Memory B cell (primary cell): ENCODE results near the gene ARHGAP4.

Source experiments
- ATAC-seq: fragments of 150-1000 bp; cut with Tn5 transposase; 2 replicates; pipeline ENCODE4 v1.10.0; 2021; ENCODE audit warnings: low read depth, mild to moderate bottlenecking, moderate library complexity
- DNase-seq, 2 donors: peaks; one replicate each; pipeline ENCODE4 v3.0.0; 2022; ENCODE audit warnings: low spot score in 2 of 2
- H3K27ac Mint-ChIP-seq: one replicate; pipeline ENCODE4 v1.8.0; 2022; ENCODE audit warnings: mild to moderate bottlenecking, moderate library complexity, mixed read lengths
- H3K27me3 Mint-ChIP-seq: one replicate; pipeline ENCODE4 v1.8.0; 2022; ENCODE audit warnings: mixed read lengths
- H3K36me3 Mint-ChIP-seq: one replicate; pipeline ENCODE4 v1.8.0; 2022; ENCODE audit warnings: mild to moderate bottlenecking, mixed read lengths
- H3K4me1 Mint-ChIP-seq: one replicate; pipeline ENCODE4 v1.8.0; 2022; ENCODE audit warnings: mixed read lengths
- H3K4me3 Mint-ChIP-seq: one replicate; pipeline ENCODE4 v1.8.0; 2022; ENCODE audit warnings: mild to moderate bottlenecking, moderate library complexity, mixed read lengths
- H3K9me3 Mint-ChIP-seq: one replicate; pipeline ENCODE4 v1.8.0; 2022; ENCODE audit warnings: mixed read lengths

The ARHGAP4 gene

GRCh38 chrX:153874366-153875125 is 51.5 kb downstream of the ARHGAP4 start:
- no peak for ATAC-seq
- no peak overlapping the region for H3K4me3 Mint-ChIP-seq
- DNase-seq = no peak

GRCh38 chrX:153874085-153874365 is 52.0 kb downstream of the ARHGAP4 start:
- H3K36me3 Mint-ChIP-seq = peaks cover 10% of the 10 kb centered on the region
- H3K4me1 Mint-ChIP-seq = peaks cover 15% of the 10 kb centered on the region
- no peak overlapping the region for H3K4me3 Mint-ChIP-seq
- peaks cover 21% of the 10 kb centered on the region for H3K27me3 Mint-ChIP-seq
- no peak overlapping the region for H3K27ac Mint-ChIP-seq
- no peak for ATAC-seq
- no peaks in the 10 kb centered on the region for H3K9me3 Mint-ChIP-seq
- DNase-seq = no peak

More at GRCh38 chrX:153874366-153875125, 51.5 kb downstream of the ARHGAP4 start:
- H3K27me3 Mint-ChIP-seq = peaks cover 24% of the 10 kb centered on the region
- no peak overlapping the region for H3K27ac Mint-ChIP-seq
- H3K9me3 Mint-ChIP-seq = no peaks in the 10 kb centered on the region
- H3K36me3 Mint-ChIP-seq = peaks cover 12% of the 10 kb centered on the region
- H3K4me1 Mint-ChIP-seq = peaks cover 17% of the 10 kb centered on the region

- Mint-ChIP-seq H3K36me3 (peaks cover 10% of the 10 kb centered on the region), H3K4me3 (no peak overlapping the region), H3K27ac (no peak overlapping the region), H3K9me3 (no peaks in the 10 kb centered on the region), H3K27me3 (peaks cover 19% of the 10 kb centered on the region), H3K4me1 (peaks cover 11% of the 10 kb centered on the region)
- DNase-seq (no peak), ATAC-seq (no peak)
Measured at GRCh38 chrX:153873282-153874084, 52.6 kb downstream of the ARHGAP4 start.

- Mint-ChIP-seq H3K4me1 (peaks cover 7% of the 10 kb centered on the region), H3K27ac (no peak overlapping the region), H3K4me3 (no peak overlapping the region), H3K9me3 (no peaks in the 10 kb centered on the region), H3K27me3 (peaks cover 15% of the 10 kb centered on the region), H3K36me3 (peaks cover 10% of the 10 kb centered on the region)
- DNase-seq (no peak), ATAC-seq (no peak)
Measured at GRCh38 chrX:153871946-153872878, 53.9 kb downstream of the ARHGAP4 start.

- peaks cover 6% of the 10 kb centered on the region for H3K4me1 Mint-ChIP-seq
- DNase-seq (no peak), ATAC-seq (no peak)
- peaks cover 10% of the 10 kb centered on the region for H3K36me3 Mint-ChIP-seq
- no peak overlapping the region for H3K27ac Mint-ChIP-seq
- no peaks in the 10 kb centered on the region for H3K9me3 Mint-ChIP-seq
- H3K4me3 Mint-ChIP-seq = no peak overlapping the region
- peaks cover 14% of the 10 kb centered on the region for H3K27me3 Mint-ChIP-seq
Measured at GRCh38 chrX:153871451-153871850, 54.6 kb downstream of the ARHGAP4 start.

GRCh38 chrX:153870791-153871360 is 55.2 kb downstream of the ARHGAP4 start:
- Mint-ChIP-seq H3K27me3 (peaks cover 10% of the 10 kb centered on the region), H3K4me3 (no peak overlapping the region), H3K36me3 (peaks cover 10% of the 10 kb centered on the region), H3K4me1 (peaks cover 2% of the 10 kb centered on the region), H3K9me3 (no peaks in the 10 kb centered on the region), H3K27ac (no peak overlapping the region)
- ATAC-seq (no peak), DNase-seq (no peak)

GRCh38 chrX:153870288-153870690 is 55.8 kb downstream of the ARHGAP4 start:
- no peaks in the 10 kb centered on the region for H3K9me3 Mint-ChIP-seq
- ATAC-seq (no peak), DNase-seq (no peak)
- peaks cover 2% of the 10 kb centered on the region for H3K4me1 Mint-ChIP-seq
- H3K4me3 Mint-ChIP-seq = no peak overlapping the region
- H3K27ac Mint-ChIP-seq = no peak overlapping the region
- peaks cover 10% of the 10 kb centered on the region for H3K27me3 Mint-ChIP-seq
- peaks cover 13% of the 10 kb centered on the region for H3K36me3 Mint-ChIP-seq

- no peak overlapping the region for H3K27ac Mint-ChIP-seq
- peaks cover under 1% of the 10 kb centered on the region for H3K4me1 Mint-ChIP-seq
- no peak overlapping the region for H3K4me3 Mint-ChIP-seq
- peaks cover 8% of the 10 kb centered on the region for H3K36me3 Mint-ChIP-seq
- no peak for DNase-seq
- H3K9me3 Mint-ChIP-seq = no peaks in the 10 kb centered on the region
- ATAC-seq = no peak
- H3K27me3 Mint-ChIP-seq = peaks cover 5% of the 10 kb centered on the region
Measured at GRCh38 chrX:153869473-153870287, 56.4 kb downstream of the ARHGAP4 start.

GRCh38 chrX:153868576-153869472 is 57.2 kb downstream of the ARHGAP4 start:
- Mint-ChIP-seq H3K36me3 (peaks cover 8% of the 10 kb centered on the region), H3K4me3 (no peak overlapping the region), H3K27me3 (peaks cover 5% of the 10 kb centered on the region), H3K9me3 (no peaks in the 10 kb centered on the region), H3K27ac (no peak overlapping the region), H3K4me1 (no peaks in the 10 kb centered on the region)
- DNase-seq (no peak), ATAC-seq (no peak)

- no peak overlapping the region for H3K4me3 Mint-ChIP-seq
- no peak overlapping the region for H3K27ac Mint-ChIP-seq
- ATAC-seq = no peak
- no peaks in the 10 kb centered on the region for H3K4me1 Mint-ChIP-seq
- H3K36me3 Mint-ChIP-seq = peaks cover 6% of the 10 kb centered on the region
- no peak for DNase-seq
- no peaks in the 10 kb centered on the region for H3K9me3 Mint-ChIP-seq
- peaks cover 3% of the 10 kb centered on the region for H3K27me3 Mint-ChIP-seq
Measured at GRCh38 chrX:153867671-153868070, 58.4 kb downstream of the ARHGAP4 start.

- Mint-ChIP-seq H3K27me3 (peaks cover 3% of the 10 kb centered on the region), H3K4me1 (no peaks in the 10 kb centered on the region), H3K36me3 (peaks cover 5% of the 10 kb centered on the region), H3K27ac (no peak overlapping the region), H3K9me3 (no peaks in the 10 kb centered on the region), H3K4me3 (no peak overlapping the region)
- no peak for ATAC-seq
- DNase-seq = no peak
Measured at GRCh38 chrX:153867139-153867538, 58.9 kb downstream of the ARHGAP4 start.

- H3K27me3 Mint-ChIP-seq = peaks cover 2% of the 10 kb centered on the region
- DNase-seq (no peak), ATAC-seq (no peak)
- H3K4me1 Mint-ChIP-seq = no peaks in the 10 kb centered on the region
- H3K27ac Mint-ChIP-seq = no peak overlapping the region
- no peaks in the 10 kb centered on the region for H3K9me3 Mint-ChIP-seq
- peaks cover 4% of the 10 kb centered on the region for H3K36me3 Mint-ChIP-seq
- no peak overlapping the region for H3K4me3 Mint-ChIP-seq
Measured at GRCh38 chrX:153866302-153867019, 59.6 kb downstream of the ARHGAP4 start.
